ENCODE data around the gene PRPF31.
"Not testable (repeated sequence)": the region's sequence is repeated elsewhere in the genome, so short reads cannot be mapped to it uniquely, and the experiment has no call there.

The PRPF31 gene

DNA sequence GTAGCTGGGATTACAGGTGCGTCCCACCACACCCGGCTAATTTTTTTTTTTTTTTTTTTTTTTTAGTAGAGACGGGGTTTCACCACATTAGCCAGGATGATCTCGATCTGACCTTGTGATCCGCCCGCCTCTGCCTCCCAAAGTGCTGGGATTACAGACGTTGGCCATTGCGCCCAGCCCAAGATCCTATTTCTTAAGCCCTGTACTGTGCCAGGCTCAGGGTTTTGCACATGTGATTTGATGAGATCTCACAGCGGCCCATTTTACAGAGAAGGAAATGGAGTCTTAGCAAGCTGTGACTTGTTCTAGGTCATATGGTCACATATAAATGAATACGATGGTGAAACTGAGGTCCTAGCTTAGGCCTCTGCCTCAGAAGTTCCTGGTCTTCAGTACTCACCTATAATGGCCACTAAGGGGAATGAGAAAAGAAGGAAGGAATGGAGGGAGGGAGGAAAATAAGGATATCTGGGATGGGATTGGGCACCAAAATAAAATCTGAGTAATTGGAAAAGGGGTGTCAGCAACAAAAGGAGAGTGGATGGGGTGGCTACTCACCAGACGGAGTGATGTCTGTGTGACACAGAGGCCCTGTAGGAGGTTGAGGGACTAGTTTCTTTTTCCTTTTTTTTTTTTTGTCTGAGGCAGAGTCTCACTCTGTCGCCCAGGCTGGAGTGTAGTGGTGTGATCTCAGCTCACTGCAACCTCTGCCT is 16.2 kb upstream of the PRPF31 start:
- H3K4me3 ChIP-seq (ENCODE audit: low read depth in 1 of 2, low read length in 2 of 2): no peak overlapping the region
- no peaks in the 10 kb centered on the region for H3K27me3 ChIP-seq (ENCODE audit: insufficient read depth, low read length, poor library complexity)
- DNase-seq (no peak), ATAC-seq (ENCODE audit: insufficient read depth, low read depth) (no peak)
- no peaks in the 10 kb centered on the region for H4K20me1 ChIP-seq (ENCODE audit: insufficient read depth, low read length)
- no peaks in the 10 kb centered on the region for H3K9me3 ChIP-seq (ENCODE audit: insufficient read depth, low read length, severe bottlenecking)
- H3K79me2 ChIP-seq (ENCODE audit: insufficient read depth, low read length): peaks cover 17% of the 10 kb centered on the region
- H3K36me3 ChIP-seq (ENCODE audit: insufficient read depth, low read length): peaks cover 4% of the 10 kb centered on the region; the same call in 1 of the 2 replicates
- no peak overlapping the region for H3K4me2 ChIP-seq (ENCODE audit: insufficient read depth, low read length)
- H2AFZ ChIP-seq (ENCODE audit: low read depth, low read length): no peak overlapping the region
- H3K4me1 ChIP-seq (ENCODE audit: insufficient read depth, low read length): peaks cover 18% of the 10 kb centered on the region
- no peak overlapping the region for H3K27ac ChIP-seq (ENCODE audit: low read length)
- no peak overlapping the region for H3K9ac ChIP-seq (ENCODE audit: low read depth, low read length)
- TF ChIP-seq, protein P1, sequence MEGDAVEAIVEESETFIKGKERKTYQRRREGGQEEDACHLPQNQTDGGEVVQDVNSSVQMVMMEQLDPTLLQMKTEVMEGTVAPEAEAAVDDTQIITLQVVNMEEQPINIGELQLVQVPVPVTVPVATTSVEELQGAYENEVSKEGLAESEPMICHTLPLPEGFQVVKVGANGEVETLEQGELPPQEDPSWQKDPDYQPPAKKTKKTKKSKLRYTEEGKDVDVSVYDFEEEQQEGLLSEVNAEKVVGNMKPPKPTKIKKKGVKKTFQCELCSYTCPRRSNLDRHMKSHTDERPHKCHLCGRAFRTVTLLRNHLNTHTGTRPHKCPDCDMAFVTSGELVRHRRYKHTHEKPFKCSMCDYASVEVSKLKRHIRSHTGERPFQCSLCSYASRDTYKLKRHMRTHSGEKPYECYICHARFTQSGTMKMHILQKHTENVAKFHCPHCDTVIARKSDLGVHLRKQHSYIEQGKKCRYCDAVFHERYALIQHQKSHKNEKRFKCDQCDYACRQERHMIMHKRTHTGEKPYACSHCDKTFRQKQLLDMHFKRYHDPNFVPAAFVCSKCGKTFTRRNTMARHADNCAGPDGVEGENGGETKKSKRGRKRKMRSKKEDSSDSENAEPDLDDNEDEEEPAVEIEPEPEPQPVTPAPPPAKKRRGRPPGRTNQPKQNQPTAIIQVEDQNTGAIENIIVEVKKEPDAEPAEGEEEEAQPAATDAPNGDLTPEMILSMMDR (IDR thresholded peaks at IDR 0.05; ENCODE audit: borderline replicate concordance, extremely low read depth, low read length, poor library complexity, severe bottlenecking): no peak
- no peak for TF ChIP-seq EZH2 (IDR thresholded peaks at IDR 0.05; ENCODE audit: borderline replicate concordance, low read depth, low read length, severe bottlenecking)

- H4K20me1 ChIP-seq (ENCODE audit: insufficient read depth, low read length); H3K9me3 ChIP-seq (ENCODE audit: insufficient read depth, low read length, severe bottlenecking); H2AFZ ChIP-seq (ENCODE audit: low read depth, low read length); H3K4me2 ChIP-seq (ENCODE audit: insufficient read depth, low read length); H3K4me3 ChIP-seq (ENCODE audit: low read depth in 1 of 2, low read length in 2 of 2); H3K9ac ChIP-seq (ENCODE audit: low read depth, low read length); ATAC-seq (ENCODE audit: insufficient read depth, low read depth); H3K36me3 ChIP-seq (ENCODE audit: insufficient read depth, low read length); H3K27ac ChIP-seq (ENCODE audit: low read length); DNase-seq; H3K27me3 ChIP-seq (ENCODE audit: insufficient read depth, low read length, poor library complexity): not testable (repeated sequence)
- peaks cover 22% of the 10 kb centered on the region for H3K79me2 ChIP-seq (ENCODE audit: insufficient read depth, low read length)
- peaks cover 22% of the 10 kb centered on the region for H3K4me1 ChIP-seq (ENCODE audit: insufficient read depth, low read length)
These were observed 15.7 kb upstream of the PRPF31 start for GRCh38 chr19:54099903-54100255.

GRCh38 chr19:54100561-54100960 is 15.0 kb upstream of the PRPF31 start, which contains the start of gene OSCAR:
OSCAR (minus strand) TSS chr19:54100803; CDS start chr19:54100792, 11 bp downstream.
- no peak for TF ChIP-seq EZH2 (IDR thresholded peaks at IDR 0.05; ENCODE audit: borderline replicate concordance, low read depth, low read length, severe bottlenecking)
- TF ChIP-seq, protein P1 (IDR thresholded peaks at IDR 0.05; ENCODE audit: borderline replicate concordance, extremely low read depth, low read length, poor library complexity, severe bottlenecking): no peak
- Histone ChIP-seq H3K79me2 (ENCODE audit: insufficient read depth, low read length) (peaks cover 29% of the 10 kb centered on the region), H3K4me3 (ENCODE audit: low read depth in 1 of 2, low read length in 2 of 2) (no peak within 1 kb of the TSS), H3K27ac (ENCODE audit: low read length) (no peak within 1 kb of the TSS), H3K9ac (ENCODE audit: low read depth, low read length) (no peak within 1 kb of the TSS), H3K36me3 (ENCODE audit: insufficient read depth, low read length) (peaks cover 8% of the 10 kb centered on the region), H4K20me1 (ENCODE audit: insufficient read depth, low read length) (peaks cover 2% of the 10 kb centered on the region; the same call in 1 of the 2 replicates), H3K27me3 (ENCODE audit: insufficient read depth, low read length, poor library complexity) (no peaks in the 10 kb centered on the region), H3K4me1 (ENCODE audit: insufficient read depth, low read length) (peaks cover 25% of the 10 kb centered on the region), H3K4me2 (ENCODE audit: insufficient read depth, low read length) (no peak within 1 kb of the TSS), H2AFZ (ENCODE audit: low read depth, low read length) (peak within 1 kb of the TSS; percentile 45), H3K9me3 (ENCODE audit: insufficient read depth, low read length, severe bottlenecking) (no peaks in the 10 kb centered on the region)
- ATAC-seq (ENCODE audit: insufficient read depth, low read depth): no peak
- DNase-seq: no peak

DNA sequence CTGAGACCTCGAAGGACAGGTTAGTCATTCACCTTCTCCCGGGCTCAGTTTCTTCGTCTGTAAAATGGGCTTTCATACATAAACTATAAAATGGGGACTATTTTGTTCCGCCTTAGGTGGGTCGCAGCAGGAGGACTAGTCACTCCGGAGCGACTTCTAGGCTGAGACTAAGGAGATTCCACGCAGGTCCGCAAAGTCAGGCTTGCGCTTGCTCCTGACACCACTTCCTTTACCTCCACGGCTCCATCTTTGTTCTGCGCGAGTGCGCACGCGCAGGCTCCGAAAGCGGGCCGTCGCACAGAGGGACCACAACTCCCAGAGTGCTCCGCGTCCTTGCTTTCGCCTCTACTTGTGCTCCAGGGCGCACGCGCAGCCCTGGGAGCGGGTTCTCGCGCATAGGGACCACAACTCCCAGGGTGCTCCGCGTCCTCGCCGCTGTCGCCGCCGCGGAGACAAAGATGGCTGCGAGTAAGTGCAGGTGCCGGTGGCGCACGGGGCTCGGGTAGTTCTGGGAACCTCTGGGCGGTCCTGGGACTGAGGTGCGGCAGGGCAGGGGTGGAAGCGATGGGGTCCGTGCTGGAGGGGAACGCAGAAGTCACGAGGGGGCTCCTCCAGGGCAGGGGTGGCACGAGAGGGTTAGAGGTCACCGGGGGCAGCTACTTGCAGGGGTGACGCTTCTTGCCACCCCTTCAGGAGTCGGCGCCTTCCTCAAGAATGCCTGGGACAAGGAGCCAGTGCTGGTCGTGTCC is 13.0 kb upstream of the PRPF31 start, which contains the start of gene NDUFA3:
TSS of gene NDUFA3 (plus strand) at position 435 of the 749 bp plus-strand sequence. CDS start at position 459, 24 bp downstream.
- no peaks in the 10 kb centered on the region for H3K9me3 ChIP-seq (ENCODE audit: insufficient read depth, low read length, severe bottlenecking)
- peaks cover 28% of the 10 kb centered on the region for H3K4me1 ChIP-seq (ENCODE audit: insufficient read depth, low read length)
- H3K9ac ChIP-seq (ENCODE audit: low read depth, low read length): peak within 1 kb of the TSS; percentile 80
- H3K27ac ChIP-seq (ENCODE audit: low read length): peak within 1 kb of the TSS; percentile 85
- peaks cover 37% of the 10 kb centered on the region for H3K79me2 ChIP-seq (ENCODE audit: insufficient read depth, low read length)
- peak within 1 kb of the TSS; percentile 95 to 99; a peak in 3 of 4 replicates for H3K4me3 ChIP-seq (ENCODE audit: low read depth in 1 of 2, low read length in 2 of 2)
- no peak for TF ChIP-seq EZH2 (IDR thresholded peaks at IDR 0.05; ENCODE audit: borderline replicate concordance, low read depth, low read length, severe bottlenecking)
- TF ChIP-seq, protein P1 (IDR thresholded peaks at IDR 0.05; ENCODE audit: borderline replicate concordance, extremely low read depth, low read length, poor library complexity, severe bottlenecking): no peak
- DNase-seq (peak; percentile 99), ATAC-seq (ENCODE audit: insufficient read depth, low read depth) (peak; percentile 98)
- peaks cover 26% of the 10 kb centered on the region for H3K36me3 ChIP-seq (ENCODE audit: insufficient read depth, low read length)
- no peaks in the 10 kb centered on the region for H3K27me3 ChIP-seq (ENCODE audit: insufficient read depth, low read length, poor library complexity)
- H4K20me1 ChIP-seq (ENCODE audit: insufficient read depth, low read length): peaks cover 12% of the 10 kb centered on the region
- peak within 1 kb of the TSS; percentile 96 for H3K4me2 ChIP-seq (ENCODE audit: insufficient read depth, low read length)
- H2AFZ ChIP-seq (ENCODE audit: low read depth, low read length): peak within 1 kb of the TSS; percentile 95
